IPS-18a (cell line): Measurements from ENCODE around the gene LRRC1.

Experiments used
- H3K27ac ChIP-seq: one replicate; pipeline ENCODE4 v1.5.1; 2013; ENCODE audit warnings: low read length
- H3K27me3 ChIP-seq: one replicate; pipeline ENCODE4 v1.6.1; 2013; ENCODE audit warnings: mild to moderate bottlenecking, low read length; ENCODE audit not compliant: control insufficient read depth, insufficient read depth
- H3K36me3 ChIP-seq: one replicate; pipeline ENCODE4 v1.6.1; 2013; ENCODE audit warnings: low read depth, low read length; ENCODE audit not compliant: control insufficient read depth
- H3K4me1 ChIP-seq: one replicate; pipeline ENCODE4 v1.6.1; 2013; ENCODE audit warnings: low read depth, low read length; ENCODE audit not compliant: control insufficient read depth
- H3K4me3 ChIP-seq: one replicate; pipeline ENCODE4 v1.5.1; 2013; ENCODE audit warnings: low read length
- H3K9ac ChIP-seq: one replicate; pipeline ENCODE4 v1.6.1; 2013; ENCODE audit warnings: mild to moderate bottlenecking, low read length, moderate library complexity
- H3K9me3 ChIP-seq: one replicate; pipeline ENCODE4 v1.6.1; 2013; ENCODE audit warnings: low read depth, low read length; ENCODE audit not compliant: control insufficient read depth

Gene LRRC1

DNA sequence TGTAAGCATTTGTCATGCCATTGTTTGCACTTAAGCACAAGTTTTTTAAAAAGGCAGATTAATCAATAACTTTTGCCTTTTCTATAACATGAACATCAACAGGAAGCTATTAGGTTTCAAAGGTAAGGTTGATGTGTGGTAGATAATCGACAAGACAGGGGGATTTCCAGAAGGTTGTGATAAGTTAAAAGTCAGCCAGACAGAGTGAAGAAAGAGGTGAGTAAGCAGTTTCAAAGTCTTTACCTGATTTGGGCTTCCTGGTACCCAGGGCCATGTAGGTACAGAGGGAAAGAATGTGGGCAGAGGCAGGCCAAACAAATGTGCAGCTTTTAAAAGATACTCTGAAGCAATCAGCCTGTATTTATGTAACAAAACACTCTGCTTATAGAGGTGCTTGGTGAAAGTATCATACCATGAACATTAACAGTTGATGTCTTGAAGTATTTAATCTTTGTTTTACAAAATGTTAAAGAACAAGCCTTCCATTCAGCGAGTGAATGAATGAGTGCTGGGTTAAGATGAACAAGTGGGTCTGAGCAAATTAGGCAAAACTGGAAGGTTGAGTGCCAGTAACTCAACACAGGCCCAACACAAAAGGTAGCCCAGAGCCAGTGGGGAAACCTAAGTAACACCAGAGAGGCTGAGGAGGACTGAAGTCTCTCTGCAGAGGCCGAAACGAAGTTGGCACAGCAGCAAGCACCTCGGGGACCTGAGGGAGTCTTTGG lies 60.2 kb downstream of the LRRC1 start:
- H3K4me1 ChIP-seq = no peaks in the 10 kb centered on the region
- H3K27me3 ChIP-seq = no peaks in the 10 kb centered on the region
- H3K9ac ChIP-seq = no peak overlapping the region
- no peaks in the 10 kb centered on the region for H3K36me3 ChIP-seq
- no peaks in the 10 kb centered on the region for H3K9me3 ChIP-seq
- H3K4me3 ChIP-seq = no peak overlapping the region
- no peak overlapping the region for H3K27ac ChIP-seq

GRCh38 chr6:53855940-53856339 lies 61.1 kb downstream of the LRRC1 start:
- no peak overlapping the region for H3K27ac ChIP-seq
- no peak overlapping the region for H3K9ac ChIP-seq
- no peak overlapping the region for H3K4me3 ChIP-seq
- no peaks in the 10 kb centered on the region for H3K9me3 ChIP-seq
- H3K36me3 ChIP-seq = no peaks in the 10 kb centered on the region
- H3K27me3 ChIP-seq = no peaks in the 10 kb centered on the region
- no peaks in the 10 kb centered on the region for H3K4me1 ChIP-seq

DNA sequence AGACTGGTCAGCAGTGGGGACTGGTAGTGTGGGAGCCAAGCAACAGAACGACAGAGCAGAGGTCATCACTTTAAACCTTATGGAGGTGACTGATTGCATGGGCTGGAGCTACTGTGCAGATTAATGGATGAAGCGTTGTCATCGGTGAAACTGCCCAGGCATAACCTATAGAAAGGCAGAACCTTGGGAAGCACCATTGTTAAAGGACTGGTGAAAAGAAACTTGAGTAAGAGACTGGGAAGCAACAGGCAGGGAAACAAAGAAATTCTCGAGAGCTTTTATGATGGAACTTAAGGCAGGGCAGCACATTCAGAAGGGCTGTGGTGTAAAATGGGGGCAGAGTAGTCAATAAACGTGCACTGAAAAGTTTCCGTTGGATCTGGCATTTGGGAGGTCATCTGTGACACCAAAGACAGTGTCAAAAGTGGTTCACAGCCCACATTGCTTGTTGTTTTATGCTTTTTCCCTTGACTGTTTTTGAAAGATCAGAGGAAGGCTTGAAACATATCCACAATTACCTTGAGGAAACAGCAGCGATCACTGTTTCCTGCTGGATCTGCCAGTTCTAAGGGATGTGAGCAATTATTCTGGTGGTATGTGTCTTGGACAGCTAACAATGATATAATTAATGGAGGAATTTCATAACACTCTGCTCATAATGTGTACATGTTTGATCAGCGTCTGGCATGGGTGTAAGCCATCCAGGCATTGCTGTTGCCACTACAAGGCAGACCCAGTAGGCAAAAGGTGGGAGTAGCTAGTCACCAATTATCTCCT lies 62.7 kb downstream of the LRRC1 start:
- Histone ChIP-seq H3K4me3 (no peak overlapping the region), H3K9ac (no peak overlapping the region), H3K9me3 (no peaks in the 10 kb centered on the region), H3K36me3 (no peaks in the 10 kb centered on the region), H3K4me1 (peaks cover 3% of the 10 kb centered on the region), H3K27ac (no peak overlapping the region), H3K27me3 (no peaks in the 10 kb centered on the region)

DNA sequence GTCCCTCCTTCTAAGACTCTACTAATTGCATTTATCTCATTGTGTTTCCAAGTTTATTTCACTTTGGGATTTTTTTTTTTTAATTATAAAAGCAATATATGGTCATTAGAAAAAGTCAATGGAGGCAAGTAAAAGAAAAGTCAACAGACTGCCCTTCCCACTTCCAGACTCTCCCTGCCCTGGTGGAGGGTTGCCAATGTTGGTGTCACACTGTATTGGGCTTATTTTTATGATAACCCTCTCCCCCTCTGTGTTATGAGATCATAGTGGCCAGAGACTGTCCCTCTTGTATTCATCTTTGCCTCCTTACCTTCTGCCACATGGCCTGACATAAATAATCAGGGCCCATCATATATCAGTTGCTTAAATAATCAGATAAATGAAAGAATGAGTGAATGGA lies 63.4 kb downstream of the LRRC1 start:
- Histone ChIP-seq H3K27ac (no peak overlapping the region), H3K4me1 (peaks cover 3% of the 10 kb centered on the region), H3K27me3 (no peaks in the 10 kb centered on the region), H3K36me3 (no peaks in the 10 kb centered on the region), H3K9me3 (no peaks in the 10 kb centered on the region), H3K9ac (no peak overlapping the region), H3K4me3 (no peak overlapping the region)

GRCh38 chr6:53858913-53859312 lies 64.1 kb downstream of the LRRC1 start:
- no peak overlapping the region for H3K27ac ChIP-seq
- H3K27me3 ChIP-seq = no peaks in the 10 kb centered on the region
- no peaks in the 10 kb centered on the region for H3K9me3 ChIP-seq
- no peak overlapping the region for H3K4me3 ChIP-seq
- no peak overlapping the region for H3K9ac ChIP-seq
- peaks cover 3% of the 10 kb centered on the region for H3K4me1 ChIP-seq
- no peaks in the 10 kb centered on the region for H3K36me3 ChIP-seq

DNA sequence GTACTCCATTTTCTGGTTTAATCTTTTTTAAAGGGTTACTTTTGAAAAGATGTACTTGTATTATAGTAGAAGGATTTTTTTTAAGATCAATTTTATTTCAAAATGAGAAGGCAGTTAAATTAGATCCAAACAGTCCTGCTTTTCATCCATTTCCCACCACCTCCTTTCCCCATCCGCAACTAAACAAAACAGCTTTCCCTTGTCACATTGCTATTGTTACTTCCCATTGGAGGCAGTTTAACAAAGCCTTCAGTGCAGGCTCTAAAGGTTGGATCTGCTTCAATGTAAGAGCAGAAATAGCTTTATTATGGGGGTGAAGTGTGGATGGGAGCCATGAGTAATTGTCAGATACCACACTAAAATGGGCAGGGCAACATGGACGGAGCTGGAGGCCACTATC lies 65.7 kb downstream of the LRRC1 start:
- Histone ChIP-seq H3K36me3 (no peaks in the 10 kb centered on the region), H3K9ac (no peak overlapping the region), H3K4me1 (peaks cover 3% of the 10 kb centered on the region), H3K27ac (no peak overlapping the region), H3K9me3 (no peaks in the 10 kb centered on the region), H3K4me3 (no peak overlapping the region), H3K27me3 (no peaks in the 10 kb centered on the region)

DNA sequence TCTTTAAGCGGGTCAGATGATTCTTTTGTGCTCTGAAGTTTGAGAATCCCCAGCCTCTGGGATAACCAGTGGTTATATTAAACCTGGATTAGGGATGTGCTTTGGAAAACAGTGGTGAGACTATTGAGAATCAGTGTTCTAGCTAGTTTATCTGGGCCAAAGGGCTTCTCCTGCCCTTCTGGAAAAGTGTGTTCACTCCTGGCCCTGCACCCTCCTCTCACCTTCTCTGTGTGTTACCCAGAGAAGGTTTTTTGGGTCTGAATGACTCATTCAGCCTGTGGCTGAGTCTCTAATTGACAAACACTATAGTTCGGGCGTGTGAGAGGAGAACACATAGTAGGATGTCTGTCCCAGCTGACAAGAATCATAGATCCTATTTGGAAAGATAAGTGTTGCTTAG lies 66.7 kb downstream of the LRRC1 start:
- Histone ChIP-seq H3K36me3 (no peaks in the 10 kb centered on the region), H3K4me1 (peaks cover 3% of the 10 kb centered on the region), H3K9ac (no peak overlapping the region), H3K4me3 (no peak overlapping the region), H3K27ac (no peak overlapping the region), H3K27me3 (no peaks in the 10 kb centered on the region), H3K9me3 (no peaks in the 10 kb centered on the region)

- Histone ChIP-seq H3K9me3 (no peaks in the 10 kb centered on the region), H3K36me3 (no peaks in the 10 kb centered on the region), H3K4me1 (peaks cover 3% of the 10 kb centered on the region), H3K27ac (no peak overlapping the region), H3K4me3 (no peak overlapping the region), H3K27me3 (no peaks in the 10 kb centered on the region), H3K9ac (no peak overlapping the region)
Measured at GRCh38 chr6:53862662-53863462, 68.1 kb downstream of the LRRC1 start.

- Histone ChIP-seq H3K27ac (no peak overlapping the region), H3K9ac (no peak overlapping the region), H3K9me3 (no peaks in the 10 kb centered on the region), H3K27me3 (no peaks in the 10 kb centered on the region), H3K36me3 (no peaks in the 10 kb centered on the region), H3K4me1 (peaks cover 3% of the 10 kb centered on the region), H3K4me3 (no peak overlapping the region)
Measured at GRCh38 chr6:53864781-53865180, 70.0 kb downstream of the LRRC1 start.

GRCh38 chr6:53866226-53866625 lies 71.4 kb downstream of the LRRC1 start:
- H3K36me3 ChIP-seq = no peaks in the 10 kb centered on the region
- peaks cover 3% of the 10 kb centered on the region for H3K4me1 ChIP-seq
- H3K4me3 ChIP-seq = no peak overlapping the region
- H3K27me3 ChIP-seq = no peaks in the 10 kb centered on the region
- no peaks in the 10 kb centered on the region for H3K9me3 ChIP-seq
- no peak overlapping the region for H3K9ac ChIP-seq
- no peak overlapping the region for H3K27ac ChIP-seq

DNA sequence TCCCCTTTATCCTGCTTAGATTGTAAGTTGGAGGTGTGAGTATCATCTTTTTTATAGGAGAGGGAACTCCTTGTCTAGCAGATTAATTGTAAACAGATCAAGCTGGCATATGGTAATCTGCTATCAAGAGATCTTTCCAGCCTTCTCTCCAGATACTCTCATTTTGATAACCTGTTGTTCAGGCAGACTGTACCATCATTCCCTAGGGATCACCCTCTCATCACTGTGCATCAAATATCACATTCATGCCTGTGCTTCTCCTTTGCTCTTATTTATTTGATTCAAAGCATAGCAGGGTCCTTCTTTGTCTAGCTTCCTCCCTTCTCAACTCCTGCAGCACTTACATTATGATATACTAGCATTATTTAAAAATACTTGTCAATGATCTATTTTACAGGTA lies 73.8 kb downstream of the LRRC1 start:
- H3K27me3 ChIP-seq = no peaks in the 10 kb centered on the region
- H3K36me3 ChIP-seq = no peaks in the 10 kb centered on the region
- H3K9ac ChIP-seq = no peak overlapping the region
- H3K4me1 ChIP-seq = no peaks in the 10 kb centered on the region
- no peak overlapping the region for H3K4me3 ChIP-seq
- H3K27ac ChIP-seq = no peak overlapping the region
- H3K9me3 ChIP-seq = no peaks in the 10 kb centered on the region
